HEK293 (cell line): ENCODE results near the gene RBM22.
A peak's percentile ranks its signal among the peaks of the same experiment; 100 is the strongest.

Experiments used
- ATF2 ChIP-seq: fragments of 450-650 bp; formaldehyde crosslinking; IDR thresholded peaks from 2 replicates; pipeline ENCODE4 v1.5.1; 2016; ENCODE audit warnings: missing biosample characterization, missing genetic modification characterization, low read depth
- GLIS2 ChIP-seq: fragments of 450-650 bp; formaldehyde crosslinking; IDR thresholded peaks from 2 replicates; pipeline ENCODE4 v1.5.1; 2016; ENCODE audit warnings: missing biosample characterization, missing genetic modification characterization
- HIC1 ChIP-seq: fragments of 450-650 bp; formaldehyde crosslinking; IDR thresholded peaks from 2 replicates; pipeline ENCODE4 v1.5.1; 2016; ENCODE audit warnings: missing biosample characterization, missing genetic modification characterization
- PATZ1 ChIP-seq: fragments of 450-650 bp; formaldehyde crosslinking; IDR thresholded peaks from 2 replicates; pipeline ENCODE4 v1.5.1; 2016; ENCODE audit warnings: missing biosample characterization, missing genetic modification characterization
- PRDM10 ChIP-seq: fragments of 450-650 bp; formaldehyde crosslinking; IDR thresholded peaks from 2 replicates; pipeline ENCODE4 v1.5.1; 2016; ENCODE audit warnings: missing biosample characterization, missing genetic modification characterization
- WT1 ChIP-seq: fragments of 450-650 bp; formaldehyde crosslinking; IDR thresholded peaks from 2 replicates; pipeline ENCODE4 v1.5.1; 2016; ENCODE audit warnings: missing biosample characterization, missing genetic modification characterization
- ZFP41 ChIP-seq: fragments of 450-650 bp; formaldehyde crosslinking; IDR thresholded peaks from 2 replicates; pipeline ENCODE4 v1.5.1; 2016; ENCODE audit warnings: missing biosample characterization, missing genetic modification characterization, borderline replicate concordance
- ZNF146 ChIP-seq: fragments of 450-650 bp; formaldehyde crosslinking; IDR thresholded peaks from 2 replicates; pipeline ENCODE4 v1.5.1; 2016; ENCODE audit warnings: missing biosample characterization, missing genetic modification characterization
- ZNF148 ChIP-seq: fragments of 450-650 bp; formaldehyde crosslinking; IDR thresholded peaks from 2 replicates; pipeline ENCODE4 v1.5.0; 2017; ENCODE audit warnings: missing biosample characterization, missing genetic modification characterization, borderline replicate concordance
- ZNF155 ChIP-seq: fragments of 450-650 bp; formaldehyde crosslinking; IDR thresholded peaks from 2 replicates; pipeline ENCODE4 v1.5.1; 2016; ENCODE audit warnings: missing biosample characterization, missing genetic modification characterization
- ZNF280D ChIP-seq: fragments of 450-650 bp; formaldehyde crosslinking; IDR thresholded peaks from 2 replicates; pipeline ENCODE4 v1.5.1; 2016; ENCODE audit warnings: missing biosample characterization, missing genetic modification characterization
- ZNF366 ChIP-seq: fragments of 450-650 bp; formaldehyde crosslinking; conservative IDR thresholded peaks from 2 replicates; pipeline ENCODE4 v1.5.1; 2016; ENCODE audit warnings: missing biosample characterization, missing genetic modification characterization
- ZNF433 ChIP-seq: fragments of 450-650 bp; formaldehyde crosslinking; IDR thresholded peaks from 2 replicates; pipeline ENCODE4 v1.5.1; 2016; ENCODE audit warnings: missing biosample characterization, missing genetic modification characterization, low read depth
- ZNF555 ChIP-seq: fragments of 450-650 bp; formaldehyde crosslinking; conservative IDR thresholded peaks from 2 replicates; pipeline ENCODE4 v1.5.1; 2017; ENCODE audit warnings: missing biosample characterization, mild to moderate bottlenecking, missing genetic modification characterization, inconsistent platforms
- ZNF561 ChIP-seq: fragments of 450-650 bp; IDR thresholded peaks from 2 replicates; pipeline ENCODE4 v1.5.1; 2018; ENCODE audit warnings: missing biosample characterization, missing genetic modification characterization, borderline replicate concordance
- ZNF658 ChIP-seq: fragments of 450-650 bp; formaldehyde crosslinking; IDR thresholded peaks from 2 replicates; pipeline ENCODE4; 2016; ENCODE audit warnings: missing biosample characterization, missing genetic modification characterization
- ZNF701 ChIP-seq: fragments of 450-650 bp; formaldehyde crosslinking; IDR thresholded peaks from 2 replicates; pipeline ENCODE4 v1.5.1; 2016; ENCODE audit warnings: missing biosample characterization, missing genetic modification characterization
- ZNF704 ChIP-seq: fragments of 450-650 bp; formaldehyde crosslinking; IDR thresholded peaks from 2 replicates; pipeline ENCODE4 v1.5.1; 2016; ENCODE audit warnings: missing biosample characterization, missing genetic modification characterization
- ZNF837 ChIP-seq: fragments of 450-650 bp; formaldehyde crosslinking; IDR thresholded peaks from 2 replicates; pipeline ENCODE4 v1.5.1; 2016; ENCODE audit warnings: missing biosample characterization, missing genetic modification characterization
- ZSCAN18 ChIP-seq: fragments of 450-650 bp; formaldehyde crosslinking; IDR thresholded peaks from 2 replicates; pipeline ENCODE4 v1.5.1; 2016; ENCODE audit warnings: missing biosample characterization, missing genetic modification characterization

Gene RBM22

GRCh38 chr5:150645070-150645700 is 55.7 kb downstream of the RBM22 start (continued):
- TF ChIP-seq PRDM10 (tag by site-specific recombination) = peak; percentile 73
- no peak for TF ChIP-seq ZNF555 (tag by site-specific recombination)
- no peak for TF ChIP-seq ZSCAN18 (tag by site-specific recombination)
- TF ChIP-seq ZNF704 (tag by site-specific recombination) = no peak
- no peak for TF ChIP-seq GLIS2 (tag by site-specific recombination)
- peak; percentile 54; the same call in 1 of the 2 replicates for TF ChIP-seq HIC1
- no peak for TF ChIP-seq ZNF658
- no peak for TF ChIP-seq ZNF701
- TF ChIP-seq PATZ1 (tag by site-specific recombination) = peak; percentile 82
- TF ChIP-seq ZNF366 (tag by site-specific recombination) = peak; percentile 87
- TF ChIP-seq ZNF146 (tag by site-specific recombination) = no peak
- no peak for TF ChIP-seq ZNF148 (tag by site-specific recombination)
- TF ChIP-seq ZNF837 = no peak
- TF ChIP-seq ZNF433 = no peak
- TF ChIP-seq WT1 (tag by site-specific recombination) = peak; percentile 97
- no peak for TF ChIP-seq ZNF561 (tag by site-specific recombination)
- TF ChIP-seq ZNF155 = no peak
- TF ChIP-seq ZNF280D = no peak
- TF ChIP-seq ZFP41 (tag by site-specific recombination) = no peak
- TF ChIP-seq ATF2 (tag by site-specific recombination) = no peak
